DND-41 (cell line): ENCODE measurements around the gene ARVCF.

Experiments
- CTCF ChIP-seq: IDR thresholded peaks from 2 replicates; pipeline ENCODE4 v1.5.1; 2012; ENCODE audit warnings: borderline replicate concordance, low read length, moderate library complexity, mild to moderate bottlenecking; ENCODE audit not compliant: poor library complexity, severe bottlenecking; ENCODE audit errors: extremely low read depth
- EZH2 ChIP-seq: IDR thresholded peaks from 3 replicates; pipeline ENCODE4 v1.6.1; 2012; ENCODE audit warnings: borderline replicate concordance, low read depth, mild to moderate bottlenecking, moderate library complexity, low read length, inconsistent platforms; ENCODE audit not compliant: severe bottlenecking

DNA sequence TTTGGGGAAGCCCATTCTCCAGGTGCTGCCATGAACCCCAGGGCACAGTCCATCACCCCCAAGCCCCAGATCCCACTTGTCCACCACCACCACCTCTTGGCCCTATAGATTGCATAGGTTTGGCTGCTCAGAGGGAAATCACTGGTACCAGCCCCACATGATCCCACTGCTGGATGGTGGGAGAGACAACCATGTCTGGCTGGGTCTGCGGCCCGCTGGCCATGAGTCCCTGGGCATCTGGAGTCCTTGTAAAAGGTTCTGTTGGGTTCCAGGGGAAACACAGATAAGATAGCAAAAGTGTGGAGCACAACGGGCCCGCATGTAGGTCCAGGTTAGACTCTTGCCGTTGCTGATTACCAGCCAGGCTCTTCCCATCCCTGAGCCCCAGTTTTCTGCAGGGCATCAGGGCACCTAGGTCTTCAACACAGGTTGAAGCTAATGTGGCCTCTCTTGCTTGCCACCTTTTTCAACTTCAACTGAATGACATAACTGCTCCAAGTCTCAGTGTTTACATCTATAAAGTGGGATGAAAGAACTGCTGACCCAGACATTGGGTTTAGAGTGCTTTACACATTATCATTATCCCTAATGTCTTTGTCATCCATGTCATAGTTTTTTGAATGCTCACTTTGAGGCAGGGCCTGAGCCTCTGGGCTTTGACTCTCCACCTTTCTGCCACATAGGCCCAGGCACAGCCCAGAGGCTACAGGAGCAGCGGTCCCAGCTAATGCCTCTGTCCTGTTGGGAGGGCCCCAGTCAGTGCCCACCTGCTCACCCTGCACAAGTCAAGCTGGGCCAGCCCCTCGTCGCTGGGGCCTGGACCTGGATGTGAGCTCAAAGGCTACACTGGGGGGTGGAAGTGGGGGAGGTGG, 3.3 kb upstream of the ARVCF start:
- TF ChIP-seq CTCF (no peak), EZH2 (no peak)
